PC-9 (cell line): Measurements from ENCODE around the gene C1QTNF12.
"Not testable (repeated sequence)": the region's sequence is repeated elsewhere in the genome, so short reads cannot be mapped to it uniquely, and the experiment has no call there.

Experiments used
- CTCF ChIP-seq: fragments of 200-600 bp; sonication (generic); conservative IDR thresholded peaks from 2 replicates; pipeline ENCODE4 v1.6.1; 2017; ENCODE audit warnings: mixed run types, antibody characterized with exemption, mild to moderate bottlenecking, moderate library complexity
- EZH2 ChIP-seq: fragments of 200-600 bp; sonication (generic); IDR thresholded peaks from 2 replicates; pipeline ENCODE4 v1.8.0; 2017; ENCODE audit warnings: antibody characterized with exemption, low read depth

GRCh38 chr1:1248009-1248913 lies 1.7 kb upstream of the C1QTNF12 start:
- not testable (repeated sequence) for TF ChIP-seq CTCF, EZH2
